ENCODE data around the gene MYO18B.

MYO18B gene

DNA sequence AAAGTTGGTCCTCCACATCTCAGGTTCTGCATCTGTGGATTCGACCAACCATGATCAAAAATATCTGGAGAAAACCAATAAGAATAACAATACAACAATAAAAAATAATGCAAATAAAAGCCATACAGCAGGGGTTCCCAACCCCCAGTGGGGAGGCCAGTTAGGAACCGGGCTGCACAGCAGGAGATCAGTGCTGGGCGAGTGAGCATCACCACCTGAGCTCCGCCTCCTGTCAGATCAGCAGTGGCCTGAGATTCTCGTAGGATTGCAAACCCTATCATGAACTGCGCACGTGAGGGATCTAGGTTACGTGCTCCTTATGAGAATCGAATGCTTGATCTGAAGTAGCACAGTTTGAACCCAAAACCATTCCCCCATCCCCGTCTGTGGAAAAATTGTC is 25.4 kb upstream of the MYO18B start:
- no peak for TF ChIP-seq EZH2 (optimal IDR thresholded peaks at IDR 0.05; ENCODE audit: low read depth, low read length)
- TF ChIP-seq, protein P1, sequence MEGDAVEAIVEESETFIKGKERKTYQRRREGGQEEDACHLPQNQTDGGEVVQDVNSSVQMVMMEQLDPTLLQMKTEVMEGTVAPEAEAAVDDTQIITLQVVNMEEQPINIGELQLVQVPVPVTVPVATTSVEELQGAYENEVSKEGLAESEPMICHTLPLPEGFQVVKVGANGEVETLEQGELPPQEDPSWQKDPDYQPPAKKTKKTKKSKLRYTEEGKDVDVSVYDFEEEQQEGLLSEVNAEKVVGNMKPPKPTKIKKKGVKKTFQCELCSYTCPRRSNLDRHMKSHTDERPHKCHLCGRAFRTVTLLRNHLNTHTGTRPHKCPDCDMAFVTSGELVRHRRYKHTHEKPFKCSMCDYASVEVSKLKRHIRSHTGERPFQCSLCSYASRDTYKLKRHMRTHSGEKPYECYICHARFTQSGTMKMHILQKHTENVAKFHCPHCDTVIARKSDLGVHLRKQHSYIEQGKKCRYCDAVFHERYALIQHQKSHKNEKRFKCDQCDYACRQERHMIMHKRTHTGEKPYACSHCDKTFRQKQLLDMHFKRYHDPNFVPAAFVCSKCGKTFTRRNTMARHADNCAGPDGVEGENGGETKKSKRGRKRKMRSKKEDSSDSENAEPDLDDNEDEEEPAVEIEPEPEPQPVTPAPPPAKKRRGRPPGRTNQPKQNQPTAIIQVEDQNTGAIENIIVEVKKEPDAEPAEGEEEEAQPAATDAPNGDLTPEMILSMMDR (IDR thresholded peaks at IDR 0.05; ENCODE audit: low read length): no peak
- no peak for TF ChIP-seq EZH2phosphoT487 (IDR thresholded peaks at IDR 0.05; ENCODE audit: low read length)
- H3K4me2 ChIP-seq (ENCODE audit: low read depth, low read length): no peak overlapping the region

DNA sequence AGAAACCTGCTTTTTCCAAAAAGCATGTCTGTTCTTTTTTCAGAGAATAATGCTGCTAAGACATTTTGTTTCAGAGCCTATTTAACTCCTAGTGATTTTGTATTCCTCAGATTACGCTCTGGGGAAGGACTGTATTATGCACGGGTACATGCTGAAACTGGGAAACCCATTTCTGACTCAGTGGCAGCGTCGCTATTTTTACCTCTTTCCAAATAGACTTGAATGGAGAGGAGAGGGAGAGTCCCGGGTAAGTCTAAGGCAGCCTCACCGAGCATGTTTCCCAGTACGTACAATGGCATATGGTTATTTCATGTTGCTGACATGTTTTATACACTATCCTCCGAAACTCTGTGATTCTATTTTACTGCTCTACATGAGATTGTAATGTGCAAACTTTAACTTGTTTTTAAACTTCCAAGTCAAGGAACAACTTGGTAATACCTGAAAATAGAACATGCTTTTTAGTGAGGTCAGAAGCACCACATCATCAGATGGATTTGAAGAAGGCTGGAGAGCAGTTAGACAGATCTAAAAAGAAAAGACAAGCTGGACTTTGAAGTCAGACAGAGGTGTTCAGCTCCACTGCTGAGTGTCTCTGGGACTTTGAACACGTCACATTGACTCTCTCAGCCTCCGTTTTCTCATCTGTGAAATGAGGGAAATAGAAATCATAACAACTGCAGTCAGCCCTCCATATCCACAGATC is 23.7 kb upstream of the MYO18B start:
- TF ChIP-seq EZH2phosphoT487 (IDR thresholded peaks at IDR 0.05; ENCODE audit: low read length) (no peak), EZH2 (optimal IDR thresholded peaks at IDR 0.05; ENCODE audit: low read depth, low read length) (no peak)

More for the DNA sequence above, 25.4 kb upstream of the MYO18B start:
- no peaks in the 10 kb centered on the region for H3K9me3 ChIP-seq (replicated peaks; ENCODE audit: insufficient read depth, low read length)
- no peak for DNase-seq
- no peaks in the 10 kb centered on the region for H3F3A ChIP-seq (ENCODE audit: insufficient read depth, low read length)
- H3K9ac ChIP-seq (ENCODE audit: low read length): no peak overlapping the region
- H3K36me3 ChIP-seq (replicated peaks; ENCODE audit: insufficient read depth, low read length): no peaks in the 10 kb centered on the region
- H3K4me3 ChIP-seq (ENCODE audit: low read length): no peak overlapping the region
- H2AFZ ChIP-seq (ENCODE audit: low read length): no peak overlapping the region
- no peaks in the 10 kb centered on the region for H4K20me1 ChIP-seq (ENCODE audit: insufficient read depth, low read length)
- H3K27me3 ChIP-seq (replicated peaks; ENCODE audit: insufficient read depth, low read length): no peaks in the 10 kb centered on the region
- H3K27ac ChIP-seq (ENCODE audit: low read length): no peak overlapping the region
- no peaks in the 10 kb centered on the region for H3K9me2 ChIP-seq (replicated peaks; ENCODE audit: insufficient read depth, low read length)
- no peaks in the 10 kb centered on the region for H3K4me1 ChIP-seq (ENCODE audit: low read length)
- H3K79me2 ChIP-seq (ENCODE audit: low read length): no peaks in the 10 kb centered on the region

DNA sequence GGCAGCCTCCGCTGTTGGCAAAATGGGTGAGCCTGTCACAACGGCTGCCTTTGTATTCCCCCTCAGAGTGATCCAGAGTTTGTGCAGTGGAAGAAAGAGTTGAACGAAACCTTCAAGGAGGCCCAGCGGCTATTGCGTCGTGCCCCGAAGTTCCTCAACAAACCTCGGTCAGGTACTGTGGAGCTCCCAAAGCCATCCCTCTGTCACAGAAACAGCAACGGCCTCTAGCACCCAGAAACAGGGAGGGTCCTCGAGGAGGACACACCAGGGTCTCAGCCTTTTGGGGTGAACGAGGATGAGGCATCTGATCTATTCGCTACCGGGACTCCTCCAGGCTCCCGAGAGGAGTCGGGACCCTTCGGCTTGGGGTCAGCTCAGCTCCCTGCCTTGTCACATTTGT is 19.8 kb upstream of the MYO18B start:
- H4K20me1 ChIP-seq (ENCODE audit: insufficient read depth, low read length): no peaks in the 10 kb centered on the region
- H2AFZ ChIP-seq (ENCODE audit: low read length): no peak overlapping the region
- H3K4me1 ChIP-seq (ENCODE audit: low read length): no peaks in the 10 kb centered on the region
- TF ChIP-seq EZH2 (optimal IDR thresholded peaks at IDR 0.05; ENCODE audit: low read depth, low read length) (no peak), EZH2phosphoT487 (IDR thresholded peaks at IDR 0.05; ENCODE audit: low read length) (no peak)
- TF ChIP-seq, protein P1 (IDR thresholded peaks at IDR 0.05; ENCODE audit: low read length): no peak
- H3K9ac ChIP-seq (ENCODE audit: low read length): no peak overlapping the region
- H3K4me3 ChIP-seq (ENCODE audit: low read length): no peak overlapping the region
- H3K27ac ChIP-seq (ENCODE audit: low read length): no peak overlapping the region
- no peaks in the 10 kb centered on the region for H3F3A ChIP-seq (ENCODE audit: insufficient read depth, low read length)
- no peaks in the 10 kb centered on the region for H3K27me3 ChIP-seq (replicated peaks; ENCODE audit: insufficient read depth, low read length)
- no peak overlapping the region for H3K4me2 ChIP-seq (ENCODE audit: low read depth, low read length)
- H3K9me2 ChIP-seq (replicated peaks; ENCODE audit: insufficient read depth, low read length): no peaks in the 10 kb centered on the region
- no peaks in the 10 kb centered on the region for H3K36me3 ChIP-seq (replicated peaks; ENCODE audit: insufficient read depth, low read length)
- H3K9me3 ChIP-seq (replicated peaks; ENCODE audit: insufficient read depth, low read length): no peaks in the 10 kb centered on the region
- no peaks in the 10 kb centered on the region for H3K79me2 ChIP-seq (ENCODE audit: low read length)
- no peak for DNase-seq

More for the DNA sequence above, 23.7 kb upstream of the MYO18B start:
- Histone ChIP-seq H3F3A (ENCODE audit: insufficient read depth, low read length) (no peaks in the 10 kb centered on the region), H2AFZ (ENCODE audit: low read length) (no peak overlapping the region), H3K9me2 (replicated peaks; ENCODE audit: insufficient read depth, low read length) (no peaks in the 10 kb centered on the region), H3K27ac (ENCODE audit: low read length) (no peak overlapping the region), H3K27me3 (replicated peaks; ENCODE audit: insufficient read depth, low read length) (no peaks in the 10 kb centered on the region), H3K36me3 (replicated peaks; ENCODE audit: insufficient read depth, low read length) (no peaks in the 10 kb centered on the region), H3K4me1 (ENCODE audit: low read length) (no peaks in the 10 kb centered on the region), H3K9ac (ENCODE audit: low read length) (no peak overlapping the region), H4K20me1 (ENCODE audit: insufficient read depth, low read length) (no peaks in the 10 kb centered on the region), H3K4me2 (ENCODE audit: low read depth, low read length) (no peak overlapping the region), H3K9me3 (replicated peaks; ENCODE audit: insufficient read depth, low read length) (no peaks in the 10 kb centered on the region), H3K4me3 (ENCODE audit: low read length) (no peak overlapping the region), H3K79me2 (ENCODE audit: low read length) (no peaks in the 10 kb centered on the region)
- DNase-seq: no peak

DNA sequence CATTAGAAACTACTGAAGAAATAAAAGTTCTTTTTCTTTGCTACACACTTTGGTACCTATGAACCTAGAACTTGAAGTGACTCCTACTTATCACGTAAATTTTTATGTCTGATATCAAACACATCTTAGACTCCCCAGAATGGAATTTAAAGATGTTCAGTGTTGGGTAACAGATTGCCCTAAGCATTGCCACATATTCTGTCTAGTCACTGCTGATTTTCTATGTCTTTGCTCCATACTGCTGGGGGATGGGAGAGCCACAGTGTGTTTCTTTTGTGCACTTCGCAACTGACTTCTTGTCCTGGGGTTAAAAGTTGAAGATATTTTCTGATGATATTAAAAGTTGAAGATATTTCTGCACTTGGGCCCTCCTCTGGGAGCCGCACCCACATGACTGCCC is 19.4 kb upstream of the MYO18B start:
- Histone ChIP-seq H4K20me1 (ENCODE audit: insufficient read depth, low read length) (no peaks in the 10 kb centered on the region), H3K9ac (ENCODE audit: low read length) (no peak overlapping the region), H3K9me2 (replicated peaks; ENCODE audit: insufficient read depth, low read length) (no peaks in the 10 kb centered on the region), H3K4me3 (ENCODE audit: low read length) (no peak overlapping the region), H3F3A (ENCODE audit: insufficient read depth, low read length) (no peaks in the 10 kb centered on the region), H3K27ac (ENCODE audit: low read length) (no peak overlapping the region), H3K79me2 (ENCODE audit: low read length) (no peaks in the 10 kb centered on the region), H2AFZ (ENCODE audit: low read length) (no peak overlapping the region), H3K9me3 (replicated peaks; ENCODE audit: insufficient read depth, low read length) (no peaks in the 10 kb centered on the region), H3K4me2 (ENCODE audit: low read depth, low read length) (no peak overlapping the region), H3K4me1 (ENCODE audit: low read length) (no peaks in the 10 kb centered on the region), H3K27me3 (replicated peaks; ENCODE audit: insufficient read depth, low read length) (no peaks in the 10 kb centered on the region), H3K36me3 (replicated peaks; ENCODE audit: insufficient read depth, low read length) (no peaks in the 10 kb centered on the region)
- DNase-seq: no peak
- TF ChIP-seq, protein P1 (IDR thresholded peaks at IDR 0.05; ENCODE audit: low read length): no peak
- no peak for TF ChIP-seq EZH2phosphoT487 (IDR thresholded peaks at IDR 0.05; ENCODE audit: low read length)
- TF ChIP-seq EZH2 (optimal IDR thresholded peaks at IDR 0.05; ENCODE audit: low read depth, low read length): no peak
